Vagina (tissue), 2 donors: ENCODE data around the gene TRAPPC2.

Source experiments
- POLR2A ChIP-seq, 2 donors: fragments of 450-650 bp; IDR thresholded peaks; one replicate each; pipeline ENCODE4 v1.6.1; 2017; ENCODE audit warnings: antibody characterized with exemption in 2 of 2, mild to moderate bottlenecking in 2 of 2, moderate library complexity in 2 of 2
- POLR2AphosphoS5 ChIP-seq, 2 donors: sonication (generic); formaldehyde crosslinking; IDR thresholded peaks; one replicate each; pipeline ENCODE4 v1.9.0; 2017; ENCODE audit warnings: antibody characterized with exemption in 2 of 2, mild to moderate bottlenecking in 2 of 2, low read depth in 1 of 2; ENCODE audit not compliant: insufficient read depth in 1 of 2
- TF ChIP-seq, protein P1 (sequence below), 3 experiments: fragments of 450-650 bp in 2 of 3; fragments of 200-600 bp in 1 of 3; sonication (generic) in 1 of 3; IDR thresholded peaks; one replicate each; pipeline ENCODE4 v1.5.1; 2017 to 2019; ENCODE audit warnings: antibody characterized with exemption in 3 of 3, mild to moderate bottlenecking in 2 of 3, moderate library complexity in 2 of 3

DNA sequence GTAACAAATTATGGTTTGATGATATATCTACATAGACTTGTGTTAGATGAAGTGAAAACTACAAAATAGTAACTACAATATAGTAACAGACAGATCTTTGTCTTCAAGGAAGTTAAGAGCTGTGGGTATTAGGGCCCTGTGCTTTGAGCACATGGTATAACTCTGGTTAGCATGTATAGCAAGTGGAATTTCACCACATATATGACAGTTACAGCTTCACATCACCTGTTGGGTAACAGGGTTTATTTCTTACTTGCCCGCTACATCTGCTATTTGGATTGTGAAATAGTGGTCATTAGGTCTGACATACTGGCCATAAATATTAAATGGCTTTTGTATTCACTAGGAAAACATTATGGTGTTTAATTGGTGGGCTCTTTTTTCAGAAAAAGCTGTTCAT lies 20.3 kb upstream of the TRAPPC2 start:
- TF ChIP-seq, protein P1, sequence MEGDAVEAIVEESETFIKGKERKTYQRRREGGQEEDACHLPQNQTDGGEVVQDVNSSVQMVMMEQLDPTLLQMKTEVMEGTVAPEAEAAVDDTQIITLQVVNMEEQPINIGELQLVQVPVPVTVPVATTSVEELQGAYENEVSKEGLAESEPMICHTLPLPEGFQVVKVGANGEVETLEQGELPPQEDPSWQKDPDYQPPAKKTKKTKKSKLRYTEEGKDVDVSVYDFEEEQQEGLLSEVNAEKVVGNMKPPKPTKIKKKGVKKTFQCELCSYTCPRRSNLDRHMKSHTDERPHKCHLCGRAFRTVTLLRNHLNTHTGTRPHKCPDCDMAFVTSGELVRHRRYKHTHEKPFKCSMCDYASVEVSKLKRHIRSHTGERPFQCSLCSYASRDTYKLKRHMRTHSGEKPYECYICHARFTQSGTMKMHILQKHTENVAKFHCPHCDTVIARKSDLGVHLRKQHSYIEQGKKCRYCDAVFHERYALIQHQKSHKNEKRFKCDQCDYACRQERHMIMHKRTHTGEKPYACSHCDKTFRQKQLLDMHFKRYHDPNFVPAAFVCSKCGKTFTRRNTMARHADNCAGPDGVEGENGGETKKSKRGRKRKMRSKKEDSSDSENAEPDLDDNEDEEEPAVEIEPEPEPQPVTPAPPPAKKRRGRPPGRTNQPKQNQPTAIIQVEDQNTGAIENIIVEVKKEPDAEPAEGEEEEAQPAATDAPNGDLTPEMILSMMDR (IDR thresholded peaks at IDR 0.05): no peak
- TF ChIP-seq POLR2A (IDR thresholded peaks at IDR 0.05): no peak
- no peak for TF ChIP-seq POLR2AphosphoS5 (IDR thresholded peaks at IDR 0.05; ENCODE audit: insufficient read depth in 1 of 2, low read depth in 1 of 2)
